ENCODE measurements around the gene ADGRL2. TPM values are rescaled to one million over a fixed set of nuclear protein-coding genes. Genes with fewer than 3 reads are reported as not detected.

ADGRL2 gene
- polyA plus RNA-seq, 1 donor from 2014 or later: 190 TPM

- H2AFZ ChIP-seq (ENCODE audit: low read depth, low read length): no peak overlapping the region
- peaks cover 77% of the 10 kb centered on the region for H3K79me2 ChIP-seq (replicated peaks; ENCODE audit: insufficient read depth, low read length)
- no peaks in the 10 kb centered on the region for H3K9me2 ChIP-seq (ENCODE audit: insufficient read depth, low read length)
- no peak overlapping the region for H3K4me2 ChIP-seq (ENCODE audit: low read length)
- no peaks in the 10 kb centered on the region for H3K27me3 ChIP-seq (ENCODE audit: insufficient read depth, low read depth, low read length)
- no peaks in the 10 kb centered on the region for H3K9me3 ChIP-seq (ENCODE audit: low read length)
- no peak for TF ChIP-seq EZH2 (IDR thresholded peaks at IDR 0.05; ENCODE audit: borderline replicate concordance, insufficient read depth, low read length, poor library complexity, severe bottlenecking)
- TF ChIP-seq RAD21 (conservative IDR thresholded peaks at IDR 0.05): no peak
- TF ChIP-seq CTCF (IDR thresholded peaks at IDR 0.05; ENCODE audit: poor library complexity, severe bottlenecking): no peak
- no peak for TF ChIP-seq SMC3 (conservative IDR thresholded peaks at IDR 0.05; ENCODE audit: poor library complexity)
- no peak overlapping the region for H3K27ac ChIP-seq (ENCODE audit: low read length)
- no peaks in the 10 kb centered on the region for H4K20me1 ChIP-seq (ENCODE audit: insufficient read depth)
- no peak overlapping the region for H3K9ac ChIP-seq (ENCODE audit: low read length)
- H3K36me3 ChIP-seq (ENCODE audit: insufficient read depth, low read length): no peaks in the 10 kb centered on the region
- no peaks in the 10 kb centered on the region for H3F3A ChIP-seq (ENCODE audit: insufficient read depth, low read length, poor library complexity, severe bottlenecking)
- no peak overlapping the region for H3K4me3 ChIP-seq (ENCODE audit: low read length)
Observed at GRCh38 chr1:81850495-81850894, 49.8 kb downstream of the ADGRL2 start.

- Histone ChIP-seq H3K79me2 (replicated peaks; ENCODE audit: insufficient read depth, low read length) (peaks cover 72% of the 10 kb centered on the region), H3K27me3 (ENCODE audit: insufficient read depth, low read depth, low read length) (no peaks in the 10 kb centered on the region), H3K36me3 (ENCODE audit: insufficient read depth, low read length) (no peaks in the 10 kb centered on the region), H4K20me1 (ENCODE audit: insufficient read depth) (no peaks in the 10 kb centered on the region), H3F3A (ENCODE audit: insufficient read depth, low read length, poor library complexity, severe bottlenecking) (no peaks in the 10 kb centered on the region), H3K9me3 (ENCODE audit: low read length) (no peaks in the 10 kb centered on the region), H3K4me2 (ENCODE audit: low read length) (no peak overlapping the region), H3K27ac (ENCODE audit: low read length) (no peak overlapping the region), H3K9ac (ENCODE audit: low read length) (no peak overlapping the region), H3K9me2 (ENCODE audit: insufficient read depth, low read length) (no peaks in the 10 kb centered on the region), H2AFZ (ENCODE audit: low read depth, low read length) (no peak overlapping the region), H3K4me3 (ENCODE audit: low read length) (no peak overlapping the region)
- TF ChIP-seq CTCF (IDR thresholded peaks at IDR 0.05; ENCODE audit: poor library complexity, severe bottlenecking) (no peak), REST (IDR thresholded peaks at IDR 0.05; ENCODE audit: borderline replicate concordance) (no peak), TAF1 (IDR thresholded peaks at IDR 0.05; ENCODE audit: low read depth) (no peak), RAD21 (conservative IDR thresholded peaks at IDR 0.05) (no peak), POLR2AphosphoS5 (IDR thresholded peaks at IDR 0.05) (no peak), EP300 (conservative IDR thresholded peaks at IDR 0.05; ENCODE audit: poor library complexity, severe bottlenecking) (no peak), EZH2 (IDR thresholded peaks at IDR 0.05; ENCODE audit: borderline replicate concordance, insufficient read depth, low read length, poor library complexity, severe bottlenecking) (no peak)
Observed at GRCh38 chr1:81851217-81851616, 50.5 kb downstream of the ADGRL2 start.

Measured in neural cell (in vitro differentiated cells).